Activated naive CD4-positive, alpha-beta T cell treated with Interleukin-2 at 50 U/mL for 16 hours (primary cell): Measurements from ENCODE around the gene EPHB1.

ENCODE experiments used
- DNase-seq: peaks from one replicate; pipeline ENCODE4 v3.0.0-alpha.2; 2020

EPHB1 gene

GRCh38 chr3:135172191-135172869 is 377.3 kb downstream of the EPHB1 start:
- no peak for DNase-seq

GRCh38 chr3:135175728-135176277 is 380.7 kb downstream of the EPHB1 start:
- no peak for DNase-seq

- DNase-seq, result no peak
Measured at GRCh38 chr3:135176881-135177280, 381.8 kb downstream of the EPHB1 start.

GRCh38 chr3:135178566-135178965 is 383.5 kb downstream of the EPHB1 start:
- DNase-seq, result no peak

GRCh38 chr3:135181408-135181807 is 386.3 kb downstream of the EPHB1 start:
- no peak for DNase-seq

- no peak for DNase-seq
Measured at GRCh38 chr3:135182364-135182998, 387.4 kb downstream of the EPHB1 start.

GRCh38 chr3:135190658-135191057 is 395.6 kb downstream of the EPHB1 start:
- DNase-seq, result no peak

GRCh38 chr3:135191708-135192107 is 396.6 kb downstream of the EPHB1 start:
- no peak for DNase-seq

- DNase-seq, result no peak
Measured at GRCh38 chr3:135192929-135193328, 397.9 kb downstream of the EPHB1 start.

- no peak for DNase-seq
Measured at GRCh38 chr3:135197246-135197645, 402.2 kb downstream of the EPHB1 start.

GRCh38 chr3:135197856-135198255 is 402.8 kb downstream of the EPHB1 start:
- DNase-seq, result no peak

- DNase-seq, result no peak
Measured at GRCh38 chr3:135199137-135199536, 404.1 kb downstream of the EPHB1 start.

- no peak for DNase-seq
Measured at GRCh38 chr3:135203026-135203425, 408.0 kb downstream of the EPHB1 start.

- no peak for DNase-seq
Measured at GRCh38 chr3:135213213-135213612, 418.2 kb downstream of the EPHB1 start.

- no peak for DNase-seq
Measured at GRCh38 chr3:135213822-135214221, 418.8 kb downstream of the EPHB1 start.

- no peak for DNase-seq
Measured at GRCh38 chr3:135214400-135214799, 419.3 kb downstream of the EPHB1 start.

GRCh38 chr3:135215516-135215915 is 420.5 kb downstream of the EPHB1 start:
- DNase-seq, result no peak

GRCh38 chr3:135216659-135217058 is 421.6 kb downstream of the EPHB1 start:
- no peak for DNase-seq

- DNase-seq, result no peak
Measured at GRCh38 chr3:135217730-135218129, 422.7 kb downstream of the EPHB1 start.

- DNase-seq, result no peak
Measured at GRCh38 chr3:135218304-135218703, 423.2 kb downstream of the EPHB1 start.

- DNase-seq, result no peak
Measured at GRCh38 chr3:135218782-135219181, 423.7 kb downstream of the EPHB1 start.

- DNase-seq, result no peak
Measured at GRCh38 chr3:135224815-135225362, 429.8 kb downstream of the EPHB1 start.

- DNase-seq, result no peak
Measured at GRCh38 chr3:135226057-135226456, 431.0 kb downstream of the EPHB1 start.

GRCh38 chr3:135228201-135228600 is 433.1 kb downstream of the EPHB1 start:
- DNase-seq, result no peak
